Activated CD4-positive, alpha-beta T cell treated with anti-CD3 and anti-CD28 coated beads, Interleukin-2, amount 10 ng/mL, durations not matched to agents 7 days and 5 days (primary cell): Measurements from ENCODE around the gene FLAD1. TPM values are rescaled to one million over a fixed set of nuclear protein-coding genes. Genes with fewer than 3 reads are reported as not detected.

Experiments
- CTCF ChIA-PET: fragments of 350-600 bp; sonication (Branson Sonifier 250); formaldehyde crosslinking; loops from one replicate; lab custom pipeline; 2021; ENCODE audit warnings: antibody characterized with exemption; lab: Charles Lee
- POLR2A ChIA-PET: fragments of 350-600 bp; sonication (Branson Sonifier 250); formaldehyde crosslinking; loops from one replicate; lab custom pipeline; 2021; ENCODE audit warnings: antibody characterized with exemption; lab: Charles Lee
- DNase-seq: peaks from one replicate; pipeline ENCODE4 v3.0.0-alpha.2; 2020
- H3K27ac Mint-ChIP-seq: one replicate; pipeline ENCODE4 v1.8.0; 2021; ENCODE audit warnings: mild to moderate bottlenecking, moderate library complexity, mixed read lengths
- H3K27me3 Mint-ChIP-seq: one replicate; pipeline ENCODE4 v1.8.0; 2021; ENCODE audit warnings: mixed read lengths
- H3K36me3 Mint-ChIP-seq: one replicate; pipeline ENCODE4 v1.8.0; 2021; ENCODE audit warnings: low read depth, mixed read lengths
- H3K4me1 Mint-ChIP-seq: one replicate; pipeline ENCODE4 v1.8.0; 2021; ENCODE audit warnings: mixed read lengths
- H3K4me3 Mint-ChIP-seq: one replicate; pipeline ENCODE4 v1.8.0; 2021; ENCODE audit warnings: mild to moderate bottlenecking, moderate library complexity, mixed read lengths
- H3K9me3 Mint-ChIP-seq: one replicate; pipeline ENCODE4 v1.8.0; 2021; ENCODE audit warnings: mixed read lengths
- total RNA-seq, 2 experiments: library from RNA; stranded (reverse); gene quantifications; one replicate each; pipeline ENCODE4 v1.2.3, GENCODE V29; 2021

The FLAD1 gene
- total RNA-seq, 2 experiments from 2014 or later: 41.2 to 41.3 TPM

- Mint-ChIP-seq H3K27me3 (peaks cover 3% of the 10 kb centered on the region), H3K4me1 (no peaks in the 10 kb centered on the region), H3K27ac (no peak overlapping the region), H3K9me3 (no peaks in the 10 kb centered on the region), H3K36me3 (no peaks in the 10 kb centered on the region), H3K4me3 (no peak overlapping the region)
- DNase-seq: no peak
- CTCF ChIA-PET: interaction anchor here (0.7 to 21.0 kb wide), 2 partner anchors 12 to 15 kb away, joined by 3 to 222 read pairs; no protein-coding TSS in a partner anchor
- POLR2A ChIA-PET: no interaction called here
Measured at GRCh38 chr1:155029513-155030242, 46.5 kb downstream of the FLAD1 start.

GRCh38 chr1:155030243-155030795 lies 47.2 kb downstream of the FLAD1 start:
- H3K27ac Mint-ChIP-seq: no peak overlapping the region
- CTCF ChIA-PET: interaction anchor here (5.8 to 21.0 kb wide), 2 partner anchors 12 to 13 kb away, joined by 36 to 222 read pairs; no protein-coding TSS in a partner anchor
- no peaks in the 10 kb centered on the region for H3K36me3 Mint-ChIP-seq
- H3K4me3 Mint-ChIP-seq: no peak overlapping the region
- no peaks in the 10 kb centered on the region for H3K4me1 Mint-ChIP-seq
- no peak for DNase-seq
- H3K9me3 Mint-ChIP-seq: no peaks in the 10 kb centered on the region
- H3K27me3 Mint-ChIP-seq: peaks cover 3% of the 10 kb centered on the region
- POLR2A ChIA-PET: no interaction called here

GRCh38 chr1:155030899-155031298 lies 47.8 kb downstream of the FLAD1 start:
- no peak for DNase-seq
- H3K27me3 Mint-ChIP-seq: peaks cover 3% of the 10 kb centered on the region
- POLR2A ChIA-PET: no interaction called here
- H3K4me1 Mint-ChIP-seq: no peaks in the 10 kb centered on the region
- H3K36me3 Mint-ChIP-seq: no peaks in the 10 kb centered on the region
- H3K9me3 Mint-ChIP-seq: no peaks in the 10 kb centered on the region
- H3K4me3 Mint-ChIP-seq: no peak overlapping the region
- H3K27ac Mint-ChIP-seq: no peak overlapping the region
- CTCF ChIA-PET: interaction anchor here (5.8 to 21.0 kb wide), 2 partner anchors 13 kb away, joined by 36 to 222 read pairs; no protein-coding TSS in a partner anchor

GRCh38 chr1:155032886-155033285 lies 49.7 kb downstream of the FLAD1 start:
- no peaks in the 10 kb centered on the region for H3K9me3 Mint-ChIP-seq
- H3K27ac Mint-ChIP-seq: no peak overlapping the region
- ChIA-PET CTCF (interaction anchor here (0.6 to 21.0 kb wide), 7 partner anchors 11 to 140 kb away, joined by 3 to 222 read pairs (median 3); partner anchors contain the start of gene KRTCAP2), POLR2A (no interaction called here)
- no peak for DNase-seq
- no peak overlapping the region for H3K4me3 Mint-ChIP-seq
- no peaks in the 10 kb centered on the region for H3K36me3 Mint-ChIP-seq
- no peaks in the 10 kb centered on the region for H3K4me1 Mint-ChIP-seq
- peaks cover 7% of the 10 kb centered on the region for H3K27me3 Mint-ChIP-seq

- no peaks in the 10 kb centered on the region for H3K36me3 Mint-ChIP-seq
- no peak for DNase-seq
- POLR2A ChIA-PET: no interaction called here
- H3K9me3 Mint-ChIP-seq: no peaks in the 10 kb centered on the region
- no peaks in the 10 kb centered on the region for H3K4me1 Mint-ChIP-seq
- CTCF ChIA-PET: interaction anchor here (0.9 to 21.0 kb wide), 4 partner anchors 10 to 139 kb away, joined by 3 to 222 read pairs (median 20); partner anchors contain the start of gene KRTCAP2
- no peak within 1 kb of the TSS for H3K27ac Mint-ChIP-seq
- no peak within 1 kb of the TSS for H3K4me3 Mint-ChIP-seq
- peaks cover 11% of the 10 kb centered on the region for H3K27me3 Mint-ChIP-seq
Measured at GRCh38 chr1:155033524-155033923, 50.4 kb downstream of the FLAD1 start, which contains the start of the genes DCST1 and DCST2. DCST1 (plus strand) TSS chr1:155033824; CDS start chr1:155034037, 213 bp downstream. DCST2 (minus strand) TSS chr1:155033781; CDS start chr1:155033701, 80 bp downstream.

GRCh38 chr1:155034318-155035208 lies 51.4 kb downstream of the FLAD1 start:
- Mint-ChIP-seq H3K27ac (no peak overlapping the region), H3K4me3 (no peak overlapping the region), H3K9me3 (no peaks in the 10 kb centered on the region), H3K36me3 (no peaks in the 10 kb centered on the region), H3K4me1 (peaks cover 6% of the 10 kb centered on the region), H3K27me3 (peaks cover 10% of the 10 kb centered on the region)
- ChIA-PET CTCF (interaction anchor here (0.6 to 21.0 kb wide), 3 partner anchors 9 to 441 kb away, joined by 4 to 222 read pairs (median 36); no protein-coding TSS in a partner anchor), POLR2A (interaction anchor here (0.6 kb wide), 1 partner anchor 1073 kb away, joined by 3 read pairs; no protein-coding TSS in a partner anchor)
- no peak for DNase-seq

GRCh38 chr1:155035936-155036335 lies 52.8 kb downstream of the FLAD1 start:
- Mint-ChIP-seq H3K27me3 (peaks cover 10% of the 10 kb centered on the region), H3K4me1 (peaks cover 6% of the 10 kb centered on the region), H3K36me3 (no peaks in the 10 kb centered on the region), H3K9me3 (no peaks in the 10 kb centered on the region), H3K4me3 (no peak overlapping the region), H3K27ac (no peak overlapping the region)
- ChIA-PET CTCF (interaction anchor here (1.3 to 21.0 kb wide), 4 partner anchors 8 to 18 kb away, joined by 3 to 222 read pairs (median 20); no protein-coding TSS in a partner anchor), POLR2A (no interaction called here)
- no peak for DNase-seq

GRCh38 chr1:155037043-155037442 lies 53.9 kb downstream of the FLAD1 start:
- no peak for DNase-seq
- no peak overlapping the region for H3K4me3 Mint-ChIP-seq
- no peaks in the 10 kb centered on the region for H3K9me3 Mint-ChIP-seq
- no peaks in the 10 kb centered on the region for H3K36me3 Mint-ChIP-seq
- ChIA-PET POLR2A (no interaction called here), CTCF (interaction anchor here (0.7 to 21.0 kb wide), 4 partner anchors 11 to 53 kb away, joined by 3 to 222 read pairs (median 3); no protein-coding TSS in a partner anchor)
- peaks cover 10% of the 10 kb centered on the region for H3K27me3 Mint-ChIP-seq
- H3K27ac Mint-ChIP-seq: no peak overlapping the region
- peaks cover 6% of the 10 kb centered on the region for H3K4me1 Mint-ChIP-seq

GRCh38 chr1:155037851-155038441 lies 54.8 kb downstream of the FLAD1 start:
- H3K4me3 Mint-ChIP-seq: no peak overlapping the region
- no peak overlapping the region for H3K27ac Mint-ChIP-seq
- peaks cover 6% of the 10 kb centered on the region for H3K4me1 Mint-ChIP-seq
- H3K27me3 Mint-ChIP-seq: peaks cover 11% of the 10 kb centered on the region
- ChIA-PET CTCF (interaction anchor here (0.5 to 21.0 kb wide), 5 partner anchors 10 to 369 kb away, joined by 3 to 222 read pairs (median 4); partner anchors contain the start of gene KRTCAP2), POLR2A (no interaction called here)
- H3K36me3 Mint-ChIP-seq: no peaks in the 10 kb centered on the region
- no peak for DNase-seq
- H3K9me3 Mint-ChIP-seq: no peaks in the 10 kb centered on the region

GRCh38 chr1:155038602-155039307 lies 55.6 kb downstream of the FLAD1 start:
- ChIA-PET CTCF (interaction anchor here (0.5 to 21.0 kb wide), 8 partner anchors 9 to 370 kb away, joined by 3 to 222 read pairs (median 4); partner anchors contain the start of genes ADAM15 and KRTCAP2), POLR2A (no interaction called here)
- Mint-ChIP-seq H3K27me3 (peaks cover 11% of the 10 kb centered on the region), H3K4me1 (peaks cover 6% of the 10 kb centered on the region), H3K4me3 (no peak overlapping the region), H3K36me3 (no peaks in the 10 kb centered on the region), H3K9me3 (no peaks in the 10 kb centered on the region), H3K27ac (no peak overlapping the region)
- DNase-seq: no peak

- Mint-ChIP-seq H3K4me1 (peaks cover 6% of the 10 kb centered on the region), H3K27me3 (peaks cover 11% of the 10 kb centered on the region), H3K9me3 (no peaks in the 10 kb centered on the region), H3K4me3 (no peak overlapping the region), H3K36me3 (no peaks in the 10 kb centered on the region), H3K27ac (no peak overlapping the region)
- POLR2A ChIA-PET: no interaction called here
- DNase-seq: no peak
- CTCF ChIA-PET: interaction anchor here (0.9 to 21.0 kb wide), 4 partner anchors 11 to 46 kb away, joined by 4 to 222 read pairs (median 5); partner anchors contain the start of gene ADAM15
Measured at GRCh38 chr1:155039308-155039669, 56.1 kb downstream of the FLAD1 start.
